ENCODE results near the gene ZNF804A.
"Not testable (repeated sequence)": the region's sequence is repeated elsewhere in the genome, so short reads cannot be mapped to it uniquely, and the experiment has no call there.

ZNF804A gene

DNA sequence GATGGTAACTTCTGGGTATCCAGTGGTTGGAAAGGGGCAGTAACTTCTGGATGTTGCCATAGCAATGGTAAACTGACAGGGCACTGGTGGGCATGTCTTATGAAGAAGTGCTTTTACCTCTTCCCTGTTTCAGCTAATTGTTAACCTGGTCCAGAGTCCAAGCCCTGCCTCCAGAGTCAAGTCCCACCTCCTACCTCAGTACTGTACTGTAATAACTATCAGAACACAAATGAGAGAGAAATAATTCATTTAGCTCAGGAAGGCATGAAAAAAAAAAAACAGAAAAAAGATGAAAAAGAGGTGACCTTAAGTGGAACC lies 237.0 kb downstream of the ZNF804A start:
- no peak for DNase-seq

DNA sequence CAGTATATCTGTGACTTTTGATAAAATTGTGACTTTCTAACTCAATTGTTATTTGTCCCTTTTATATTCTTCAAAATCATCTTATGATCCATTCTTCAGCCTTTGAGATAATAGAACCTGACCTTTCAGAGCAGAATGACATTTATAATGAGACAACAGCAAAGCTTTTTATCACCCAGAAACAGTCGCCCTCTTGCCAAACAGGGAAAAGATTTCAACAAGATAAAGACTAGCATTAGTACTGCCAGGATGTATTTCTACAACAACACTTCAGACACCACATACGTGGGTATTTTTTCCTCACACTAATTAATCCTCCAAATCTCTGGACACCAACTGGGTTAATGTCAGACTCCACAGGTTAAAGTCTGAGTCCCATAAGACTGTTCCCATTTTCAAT lies 249.0 kb downstream of the ZNF804A start:
- no peak for DNase-seq

DNA sequence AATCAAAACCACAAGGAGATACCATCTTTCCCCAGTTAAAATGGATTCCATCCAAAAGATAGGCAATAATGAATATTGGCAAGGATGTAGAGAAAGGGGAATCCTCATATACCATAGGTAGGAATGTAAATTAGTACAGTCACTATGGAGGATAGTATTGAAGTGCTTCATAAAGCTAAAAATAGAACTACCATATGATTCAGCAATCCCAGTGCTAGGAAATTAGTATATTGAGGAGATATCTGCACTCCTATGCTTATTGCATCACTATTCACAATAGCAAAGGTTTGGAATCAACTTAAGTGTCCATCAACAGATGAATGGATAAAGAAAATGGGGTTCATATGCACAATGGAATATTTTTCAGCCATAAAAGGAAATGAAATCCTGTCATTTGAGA lies 251.2 kb downstream of the ZNF804A start:
- DNase-seq, result no peak

DNA sequence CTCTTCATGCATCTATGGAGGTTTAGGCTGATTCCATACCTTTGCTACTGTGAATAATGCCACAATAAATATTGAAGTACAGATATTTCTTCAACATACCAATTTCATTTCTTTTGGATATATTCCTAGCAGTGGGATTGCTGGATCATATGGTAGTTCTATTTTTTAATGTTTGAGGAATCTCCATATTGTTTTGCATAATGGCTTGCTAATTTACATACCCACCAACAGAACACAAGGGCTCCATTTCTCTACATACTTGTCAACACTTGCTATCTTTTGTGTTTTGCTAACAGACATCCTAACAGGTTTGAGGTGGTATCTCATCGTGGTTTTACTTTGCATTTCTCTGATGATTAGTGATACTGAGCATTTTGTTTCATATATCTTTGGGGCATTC lies 253.2 kb downstream of the ZNF804A start:
- no peak for DNase-seq

DNA sequence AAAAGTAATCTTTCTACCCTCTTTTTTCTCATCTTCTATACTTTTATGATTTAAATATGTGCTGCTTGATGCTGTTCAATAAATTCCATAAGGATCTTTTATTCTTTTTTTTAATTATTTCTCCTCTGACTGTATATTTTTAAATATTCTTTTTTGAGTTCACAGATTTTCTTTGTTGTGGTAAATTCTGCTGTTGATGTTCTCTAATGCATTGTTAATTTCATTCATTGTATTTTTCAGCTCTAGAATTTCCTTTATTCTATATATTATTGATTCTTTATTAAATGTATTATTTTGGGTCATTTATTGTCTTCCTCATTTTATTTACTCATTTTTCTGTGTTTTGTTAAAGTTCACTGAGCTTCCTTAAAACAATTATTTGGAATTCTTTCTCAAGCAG lies 260.9 kb downstream of the ZNF804A start:
- DNase-seq, result no peak

DNA sequence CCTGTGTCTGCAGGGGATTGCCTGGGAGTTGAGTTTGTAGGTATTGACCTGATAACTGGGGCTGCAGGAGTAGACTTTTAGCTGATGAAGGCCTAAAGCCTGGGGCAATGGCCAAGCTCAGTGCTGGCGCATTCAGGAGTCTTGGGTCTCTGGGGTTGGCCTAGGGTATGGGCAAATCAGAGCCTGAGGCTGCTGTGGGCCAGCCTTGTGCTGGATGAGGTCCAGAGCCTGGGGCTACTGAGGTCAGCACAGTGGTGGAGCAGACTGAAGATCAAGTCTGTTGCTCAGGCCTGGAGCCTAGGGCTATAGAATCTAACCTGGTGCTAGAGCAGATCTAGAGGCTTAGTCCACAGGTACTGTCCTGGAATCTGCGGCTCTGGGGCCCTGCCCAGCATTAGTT lies 262.4 kb downstream of the ZNF804A start:
- no peak for DNase-seq

DNA sequence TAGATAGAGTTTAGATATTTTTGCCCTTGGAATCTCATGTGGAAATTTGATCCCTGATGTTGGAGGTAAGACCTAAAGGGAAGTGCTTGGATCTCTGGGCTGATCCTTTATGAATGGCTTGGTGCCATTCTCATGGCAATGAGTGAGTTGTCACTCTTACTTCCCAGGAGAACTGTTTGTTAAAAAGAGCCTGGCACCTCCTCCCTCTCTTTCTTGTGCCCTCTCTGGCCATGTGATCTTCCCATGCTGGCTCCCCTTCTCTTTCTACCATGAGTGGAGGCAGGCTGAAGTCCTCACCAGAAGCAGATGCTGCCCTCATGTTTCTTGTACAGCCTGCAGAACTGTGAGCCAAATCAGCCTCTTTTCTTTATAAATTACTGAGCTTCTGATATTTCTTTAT lies 276.9 kb downstream of the ZNF804A start:
- no peak for DNase-seq

DNA sequence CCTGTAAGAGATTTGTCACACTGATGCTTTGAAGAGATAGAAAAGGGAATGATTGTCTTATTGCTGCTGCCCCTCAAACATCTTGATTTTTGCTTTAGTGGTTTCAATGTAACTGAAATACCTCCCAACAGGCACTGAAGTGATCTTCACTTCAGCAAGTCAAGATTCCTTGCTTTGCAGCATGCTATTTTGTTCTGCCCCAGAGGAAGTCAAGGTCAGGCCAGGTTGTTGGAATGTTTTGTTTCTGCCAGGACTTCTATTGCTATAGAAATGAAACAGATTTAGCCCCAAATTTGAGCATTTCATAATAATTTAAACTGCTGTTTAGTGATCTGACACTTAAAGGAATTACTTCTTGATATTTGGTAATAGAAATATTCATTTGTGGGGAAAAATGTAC lies 277.6 kb downstream of the ZNF804A start:
- DNase-seq, result no peak

DNA sequence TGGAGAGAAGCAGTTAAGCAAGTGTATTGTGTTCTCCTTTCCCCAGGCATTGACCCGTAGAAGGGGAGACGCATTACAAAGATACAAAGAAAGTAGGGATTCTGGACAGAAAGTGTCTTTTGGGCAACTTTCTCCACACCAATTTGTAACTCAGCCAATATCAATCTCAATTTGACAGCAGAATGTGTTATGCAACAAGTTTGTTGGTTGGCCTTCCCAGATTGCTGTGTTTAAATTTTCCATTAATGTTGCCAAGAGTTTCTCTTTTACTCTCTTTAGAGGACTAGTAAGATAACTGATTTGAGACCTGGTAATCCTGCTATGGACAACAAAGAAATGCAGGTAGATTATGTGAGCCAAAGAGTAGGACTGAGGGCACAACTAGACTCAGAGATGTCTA lies 279.6 kb downstream of the ZNF804A start:
- no peak for DNase-seq

DNA sequence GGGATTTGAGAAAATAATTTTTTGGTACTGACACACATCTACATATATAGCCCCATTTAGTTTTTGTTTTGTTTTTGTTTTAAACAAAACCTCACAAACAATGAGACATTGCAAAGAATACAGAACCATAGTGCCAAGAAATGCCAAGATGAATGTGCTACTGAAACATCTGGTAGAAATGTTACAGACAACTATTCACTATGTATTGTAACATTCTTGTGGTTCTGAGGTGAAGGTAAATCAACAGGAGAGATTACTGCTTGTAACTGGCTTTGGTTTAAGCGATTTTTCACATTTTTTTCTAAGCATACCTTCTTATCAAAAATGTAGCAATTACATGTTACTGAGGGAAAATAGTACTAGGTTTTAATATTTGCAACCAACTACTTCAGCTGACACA lies 281.3 kb downstream of the ZNF804A start:
- DNase-seq, result no peak

DNA sequence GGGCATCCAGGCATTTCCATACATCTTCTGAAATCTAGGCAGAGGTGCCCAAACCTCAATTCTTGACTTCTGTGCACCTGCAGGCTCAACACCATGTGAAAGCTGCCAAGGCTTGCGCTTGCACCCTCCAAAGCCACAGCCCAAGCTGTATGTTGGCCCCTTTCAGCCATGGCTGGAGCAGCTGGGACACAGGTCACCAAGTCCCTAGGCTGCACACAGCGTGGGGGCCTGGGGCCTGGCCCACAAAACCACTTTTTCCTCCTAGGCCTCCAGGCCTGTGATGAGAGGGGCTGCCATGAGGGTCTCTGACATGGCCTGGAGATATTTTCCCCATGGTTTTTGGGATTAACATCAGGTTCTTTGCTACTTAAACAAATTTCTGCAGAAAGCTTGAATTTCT lies 288.3 kb downstream of the ZNF804A start:
- not testable (repeated sequence) for DNase-seq

DNA sequence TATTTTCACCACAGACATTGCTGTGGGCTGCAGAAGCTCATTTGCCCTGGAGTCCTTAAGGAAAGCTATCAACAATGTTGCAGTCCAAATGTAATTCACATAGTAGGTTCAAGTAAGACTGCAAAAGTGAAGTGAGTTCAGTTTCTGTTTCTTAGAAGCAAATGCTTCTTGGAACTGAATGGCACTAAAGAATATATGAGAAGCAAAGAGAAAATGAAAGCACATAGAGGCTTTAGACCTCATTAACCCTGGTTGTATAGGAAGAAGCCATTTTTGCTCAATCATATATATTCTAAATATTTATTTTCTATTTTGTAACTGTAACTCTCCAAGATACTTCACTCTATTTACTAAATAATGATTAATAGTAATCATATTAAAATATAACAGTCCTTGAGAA lies 292.0 kb downstream of the ZNF804A start:
- DNase-seq, result no peak

DNA sequence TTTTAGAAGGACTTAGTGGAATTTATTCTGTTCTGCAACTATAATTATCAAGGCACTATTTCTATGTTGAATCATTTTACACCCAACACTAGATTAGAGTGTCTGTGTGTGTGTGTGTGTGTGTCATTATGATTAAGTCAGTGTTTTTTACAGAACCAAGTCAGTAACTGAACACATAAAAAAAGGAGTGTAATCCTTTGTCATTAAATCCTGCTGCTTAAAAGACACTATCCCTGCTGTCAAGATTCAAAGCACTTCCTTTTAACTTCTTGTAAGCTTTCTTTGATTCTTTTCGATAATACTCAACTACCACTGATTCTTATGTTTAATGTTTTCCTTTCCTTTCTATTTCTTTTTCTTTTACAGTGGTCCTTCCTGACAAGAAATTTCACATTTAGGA lies 306.7 kb downstream of the ZNF804A start:
- no peak for DNase-seq

DNA sequence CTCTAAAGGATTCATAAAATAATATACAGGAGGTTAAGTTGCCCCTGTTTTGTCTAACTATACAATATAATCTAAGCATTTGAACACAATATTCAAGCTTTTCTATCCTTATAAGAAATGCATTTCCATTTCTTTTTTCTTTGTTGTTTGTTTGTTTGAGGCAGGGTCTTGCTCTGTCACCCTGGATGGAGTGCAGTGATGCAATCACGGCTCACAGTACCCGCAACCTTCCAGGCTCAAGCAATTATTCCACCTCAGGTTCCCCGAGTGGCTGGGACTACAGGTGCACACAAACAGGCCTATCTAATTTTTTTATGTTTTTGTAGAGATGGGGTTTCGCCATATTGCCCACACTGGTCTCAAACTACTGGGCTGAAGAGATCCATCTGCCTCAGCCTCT lies 307.8 kb downstream of the ZNF804A start:
- DNase-seq, result no peak

DNA sequence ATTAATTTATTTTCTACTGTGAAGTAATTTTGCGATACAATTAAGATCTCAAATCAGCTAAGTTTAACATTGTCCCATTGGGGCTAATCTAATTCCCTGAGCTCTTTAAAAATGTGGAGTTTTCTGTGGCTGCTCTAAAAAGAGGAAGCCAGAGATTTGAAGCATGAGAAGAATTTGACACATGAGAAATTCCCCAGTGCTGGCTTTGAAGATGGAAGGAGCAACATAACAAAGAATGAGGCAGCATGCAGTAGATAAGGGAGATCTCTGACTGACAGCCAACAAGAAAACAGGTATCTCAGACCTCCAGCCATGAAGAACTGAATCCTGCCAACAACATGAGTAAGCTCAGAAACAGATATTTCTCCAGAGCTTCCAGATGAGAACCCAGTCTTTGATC lies 308.4 kb downstream of the ZNF804A start:
- DNase-seq, result no peak

DNA sequence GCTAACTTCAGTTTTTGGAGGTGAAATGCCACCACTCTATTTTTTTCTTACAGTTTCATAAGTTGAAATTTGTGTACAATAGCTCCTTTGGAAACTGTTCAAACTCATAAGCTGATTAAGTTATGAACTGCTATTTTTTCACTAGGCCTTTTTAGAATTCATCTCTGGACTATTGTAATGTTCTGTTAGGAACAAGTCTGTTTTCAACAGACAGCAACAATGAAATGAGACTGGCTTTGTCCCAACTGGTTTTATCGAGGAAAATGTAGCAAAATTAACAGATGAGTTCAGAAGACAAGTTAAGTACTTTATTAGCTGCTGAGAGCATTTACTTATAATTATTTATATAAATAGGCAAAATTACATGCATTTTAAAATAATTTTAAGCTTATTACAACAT lies 310.6 kb downstream of the ZNF804A start:
- no peak for DNase-seq

DNA sequence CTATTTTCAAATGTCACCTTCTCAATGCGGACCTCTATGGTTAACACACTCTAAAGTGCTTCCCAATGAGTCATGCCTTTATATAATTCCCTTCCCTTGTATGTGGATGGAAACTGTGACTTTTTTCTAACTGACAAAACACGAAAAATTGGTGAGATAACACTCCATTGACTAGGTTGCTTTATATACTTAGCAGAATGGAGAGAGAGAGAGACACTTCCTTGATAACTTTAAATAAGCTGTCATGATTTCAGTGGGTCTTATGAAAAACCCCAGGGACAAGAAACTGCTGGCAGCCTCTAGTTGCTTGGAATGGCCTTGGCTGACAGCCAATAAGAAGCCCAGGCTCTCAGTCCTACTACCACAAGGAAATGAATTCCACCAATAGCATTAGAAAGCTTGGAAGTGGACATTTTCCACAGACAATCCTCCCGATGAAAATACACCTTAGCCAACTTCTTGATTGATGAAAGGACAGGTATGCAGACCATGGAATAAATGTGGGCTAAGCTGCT lies 322.2 kb downstream of the ZNF804A start:
- no peak for DNase-seq

DNA sequence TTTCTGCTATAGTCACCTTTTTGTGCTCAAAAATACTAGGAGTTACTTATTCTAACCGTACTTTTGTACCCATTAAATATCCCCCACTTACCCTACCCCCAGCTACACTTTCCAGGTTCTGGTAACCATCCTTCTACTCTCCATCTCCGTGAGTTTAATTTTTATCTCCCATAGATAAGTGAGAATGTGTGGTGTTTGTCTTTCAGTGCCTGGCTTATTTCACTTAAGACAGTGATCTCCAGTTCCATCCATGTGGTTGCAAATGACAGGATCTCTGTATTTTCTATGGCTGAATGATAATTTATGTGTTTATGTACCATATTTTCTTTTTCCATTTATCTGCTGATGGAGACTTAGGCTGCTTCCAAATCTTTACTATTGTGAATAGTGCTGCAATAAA lies 323.3 kb downstream of the ZNF804A start:
- no peak for DNase-seq

DNA sequence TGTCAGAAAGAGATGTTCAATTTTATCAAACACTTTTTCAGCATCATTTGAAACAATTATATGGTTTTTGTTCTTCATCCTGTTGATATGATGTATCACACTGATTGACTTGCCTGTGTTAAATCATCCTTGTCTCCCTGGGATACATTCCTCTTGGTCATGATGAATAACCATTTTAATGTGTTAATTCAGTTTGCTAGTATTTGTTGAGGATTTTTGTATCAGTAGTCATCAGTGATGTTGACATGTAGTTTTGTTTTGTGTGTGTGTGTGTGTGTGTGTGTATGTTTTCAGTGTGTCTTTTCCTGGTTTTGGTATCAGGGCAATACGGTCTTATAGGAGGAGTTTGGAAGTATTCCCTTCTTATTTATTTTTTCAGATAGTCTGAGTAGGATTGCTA lies 325.4 kb downstream of the ZNF804A start:
- DNase-seq, result no peak

DNA sequence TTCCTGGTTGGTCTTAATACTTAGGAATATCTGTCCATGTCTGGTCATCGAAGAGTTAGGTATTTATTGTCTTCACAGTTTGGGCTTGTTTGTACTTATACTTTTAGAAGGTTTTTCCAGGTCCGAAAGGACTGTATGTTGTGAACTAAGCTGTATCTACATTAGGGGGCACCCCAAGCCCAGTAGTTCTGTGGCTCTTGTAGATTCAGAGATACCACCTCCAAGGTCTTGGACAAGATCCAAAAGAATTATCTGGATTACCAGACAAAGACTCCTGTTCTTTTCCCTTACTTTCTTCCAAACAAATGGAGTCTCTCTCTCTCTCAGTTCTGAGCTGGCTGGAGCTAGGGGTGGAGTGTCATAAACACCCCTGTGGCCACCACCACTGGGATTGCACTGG lies 328.7 kb downstream of the ZNF804A start:
- DNase-seq, result no peak

DNA sequence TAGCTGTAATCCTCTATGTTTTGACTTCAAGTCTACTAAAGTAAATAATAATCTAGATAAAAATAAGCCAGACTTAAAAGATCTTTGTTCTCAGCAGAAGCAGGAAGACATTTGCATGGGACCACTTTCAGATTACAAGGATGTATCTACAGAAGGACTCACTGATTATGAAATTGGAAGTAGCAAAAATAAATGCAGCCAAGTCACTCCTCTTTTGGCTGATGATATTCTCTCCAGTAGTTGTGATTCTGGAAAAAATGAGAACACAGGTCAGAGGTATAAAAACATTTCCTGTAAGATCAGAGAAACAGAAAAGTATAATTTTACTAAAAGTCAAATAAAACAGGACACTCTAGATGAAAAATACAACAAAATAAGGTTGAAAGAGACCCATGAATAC lies 338.4 kb downstream of the ZNF804A start:
- DNase-seq, result no peak

DNA sequence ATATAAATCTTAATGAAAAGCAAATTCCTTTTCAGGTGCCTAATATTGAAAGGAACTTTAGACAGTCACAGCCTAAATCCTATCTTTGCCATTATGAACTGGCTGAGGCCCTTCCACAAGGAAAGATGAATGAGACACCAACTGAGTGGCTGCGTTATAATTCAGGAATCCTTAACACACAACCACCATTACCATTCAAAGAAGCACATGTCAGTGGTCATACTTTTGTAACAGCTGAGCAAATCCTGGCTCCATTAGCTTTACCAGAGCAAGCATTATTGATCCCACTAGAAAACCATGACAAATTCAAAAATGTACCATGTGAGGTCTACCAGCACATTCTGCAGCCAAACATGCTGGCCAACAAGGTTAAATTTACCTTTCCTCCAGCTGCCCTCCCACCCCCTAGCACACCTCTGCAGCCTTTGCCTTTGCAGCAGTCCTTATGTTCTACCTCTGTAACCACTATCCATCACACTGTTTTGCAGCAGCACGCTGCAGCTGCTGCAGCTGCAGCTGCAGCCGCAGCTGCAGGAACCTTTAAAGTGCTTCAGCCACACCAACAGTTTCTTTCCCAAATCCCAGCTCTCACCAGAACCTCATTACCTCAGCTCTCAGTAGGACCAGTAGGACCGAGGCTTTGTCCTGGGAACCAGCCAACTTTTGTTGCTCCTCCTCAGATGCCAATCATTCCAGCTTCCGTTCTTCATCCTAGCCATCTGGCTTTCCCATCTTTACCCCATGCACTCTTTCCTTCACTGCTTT lies 340.1 kb downstream of the ZNF804A start:
- DNase-seq, result no peak

DNA sequence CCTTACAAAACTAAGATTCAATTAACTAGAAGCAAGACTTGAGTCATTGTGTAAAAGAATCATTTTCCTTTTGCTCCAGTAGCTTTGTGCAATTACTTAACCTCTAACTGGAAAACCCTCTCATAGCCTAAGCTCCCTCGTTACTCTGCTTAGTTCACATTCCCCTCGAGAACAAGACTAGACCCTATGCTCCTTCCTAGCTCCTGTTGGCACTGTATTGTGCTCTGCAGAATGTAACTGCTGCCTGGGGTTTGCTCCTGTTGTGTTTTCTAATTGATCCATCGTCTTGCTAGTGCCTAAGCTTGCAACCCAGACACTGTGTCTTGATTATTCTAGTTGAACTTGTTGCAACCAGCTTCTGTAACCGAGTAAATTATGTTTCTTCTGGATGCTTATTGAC lies 347.0 kb downstream of the ZNF804A start:
- no peak for DNase-seq

DNA sequence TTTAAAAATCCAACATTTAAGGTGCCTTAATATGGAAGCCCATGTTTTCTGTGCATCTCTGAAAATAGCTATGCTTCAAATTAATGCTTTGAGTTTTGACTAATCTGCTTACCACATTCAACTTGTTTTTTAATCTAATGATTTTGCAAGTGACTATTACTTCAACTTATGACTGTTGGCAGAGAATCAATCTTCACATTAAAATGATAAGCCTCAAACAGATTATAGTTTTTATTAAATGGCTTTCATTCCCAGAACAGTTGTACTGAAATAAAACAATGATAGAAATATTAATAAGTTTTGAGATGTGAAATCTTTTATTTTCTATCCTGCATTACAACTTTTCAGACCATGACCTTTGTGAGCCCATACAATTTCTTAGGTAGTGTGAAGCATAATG lies 347.5 kb downstream of the ZNF804A start:
- no peak for DNase-seq

DNA sequence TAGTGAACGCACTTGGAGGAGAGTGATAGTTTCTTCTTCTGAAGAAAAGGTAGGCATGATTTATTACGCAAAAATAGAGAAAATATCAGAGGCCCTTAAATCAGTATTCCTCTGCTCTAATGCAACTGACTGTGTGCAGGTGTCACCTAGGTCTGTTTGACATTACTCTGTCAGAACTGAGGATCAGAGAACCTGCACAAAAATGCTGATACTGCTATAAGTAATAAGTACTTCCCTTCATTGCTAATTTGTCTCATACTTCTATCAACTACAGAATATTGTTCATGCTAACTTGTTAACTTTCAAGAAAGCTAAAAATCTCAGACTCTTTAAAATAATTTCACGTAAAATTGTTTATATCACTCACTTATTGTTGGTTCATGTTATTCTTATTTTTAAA lies 358.5 kb downstream of the ZNF804A start:
- no peak for DNase-seq
